Right ventricle myocardium inferior (tissue), 1 donor: ENCODE results near the gene LAMP5. TPM values are rescaled to one million over a fixed set of nuclear protein-coding genes. Genes with fewer than 3 reads are reported as not detected.

ENCODE experiments used
- ATAC-seq: fragments of 200-7000 bp; cut with Tn5 transposase; one replicate; pipeline ENCODE4 v1.9.1; 2020; ENCODE audit warnings: mild to moderate bottlenecking, moderate library complexity
- DNase-seq: peaks from one replicate; pipeline ENCODE4 v3.0.0; 2021; ENCODE audit errors: missing footprints
- intact Hi-C: fragments of 100-400 bp; cut with DNase I; formaldehyde crosslinking; loops from one replicate; pipeline ENCODE4 v1.11.0; 2022
- long read RNA-seq: library from polyadenylated mRNA; unstranded; transcript quantifications from one replicate; pipeline ENCODE4 v2.0.0, GENCODE V29; 2021
- total RNA-seq: library from RNA; stranded (reverse); fragmentation: NEBNext Ultra II Directional; extraction: Animal tissue kit (Norgen Biotek cat#: 25700); gene quantifications from one replicate; pipeline ENCODE4 v1.2.1, GENCODE V29; 2021
- donor health status: DM: no; HTN: yes; CAD: no; lungs with severe emphysema.

The LAMP5 gene, protein sequence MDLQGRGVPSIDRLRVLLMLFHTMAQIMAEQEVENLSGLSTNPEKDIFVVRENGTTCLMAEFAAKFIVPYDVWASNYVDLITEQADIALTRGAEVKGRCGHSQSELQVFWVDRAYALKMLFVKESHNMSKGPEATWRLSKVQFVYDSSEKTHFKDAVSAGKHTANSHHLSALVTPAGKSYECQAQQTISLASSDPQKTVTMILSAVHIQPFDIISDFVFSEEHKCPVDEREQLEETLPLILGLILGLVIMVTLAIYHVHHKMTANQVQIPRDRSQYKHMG
- not detected for total RNA-seq
- long read RNA-seq, partial matches to known transcripts: 0 of 1 reads
- long read RNA-seq, other reads (novel, unspliced or antisense): 0 of 1 reads

DNA sequence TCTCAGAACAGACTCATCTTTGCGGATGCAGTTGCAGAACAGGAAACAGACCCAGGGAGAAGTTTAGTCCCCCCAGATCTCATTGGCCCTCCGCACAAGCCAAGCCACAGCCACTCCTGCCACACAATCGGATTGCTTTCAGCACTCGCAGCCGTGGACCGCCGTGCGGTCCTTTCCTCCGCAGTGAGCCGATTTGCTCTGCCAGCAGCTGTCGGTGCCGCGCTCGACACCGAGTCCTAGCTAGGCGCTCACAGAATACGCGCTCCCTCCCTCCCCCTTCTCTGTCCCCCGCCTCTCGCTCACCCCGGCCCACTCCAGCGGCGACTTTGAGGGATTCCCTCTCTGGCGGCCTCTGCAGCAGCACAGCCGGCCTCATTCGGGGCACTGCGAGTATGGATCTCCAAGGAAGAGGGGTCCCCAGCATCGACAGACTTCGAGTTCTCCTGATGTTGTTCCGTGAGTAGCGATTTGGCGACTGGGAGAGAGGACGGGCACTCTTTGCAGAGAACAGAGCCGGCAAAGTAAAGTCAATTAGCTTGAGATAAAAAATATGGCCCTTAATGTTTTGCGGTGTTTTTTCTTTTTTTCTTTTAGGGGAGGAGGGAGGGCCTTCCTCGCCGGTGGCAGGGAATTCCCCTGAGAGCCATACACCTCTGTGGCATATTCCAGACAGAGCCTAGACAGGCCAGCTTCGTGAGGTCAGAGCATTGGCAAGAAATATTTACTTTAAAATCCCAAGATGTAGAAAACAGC, at the start of gene LAMP5:
LAMP5 (plus strand) TSS at position 130 of the 753 bp plus-strand sequence; CDS start at position 393, 263 bp downstream.
- no peak for DNase-seq
- intact Hi-C loops: no loop called here
- ATAC-seq: no peak

DNA sequence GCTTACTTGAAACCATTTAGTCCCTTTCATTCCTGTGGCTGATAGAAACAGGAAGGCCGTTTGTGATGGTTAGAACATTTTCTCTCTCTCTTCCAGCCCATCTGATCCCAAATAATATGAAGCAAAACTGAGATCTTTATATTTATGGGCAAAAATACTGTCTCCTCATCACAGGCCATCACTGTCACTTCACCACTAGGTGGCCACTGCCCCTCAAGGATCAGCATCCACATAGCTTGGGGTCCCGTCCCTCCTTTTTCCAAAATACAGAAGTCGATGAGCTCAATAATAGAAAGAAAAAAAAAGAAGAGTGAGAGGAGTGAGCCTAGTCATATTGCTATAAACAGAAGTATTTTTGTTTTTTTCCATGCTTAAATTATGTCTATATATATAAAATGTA, 46.4 kb upstream of the LAMP5 start:
- intact Hi-C loops: no loop called here
- ATAC-seq (no peak), DNase-seq (no peak)

DNA sequence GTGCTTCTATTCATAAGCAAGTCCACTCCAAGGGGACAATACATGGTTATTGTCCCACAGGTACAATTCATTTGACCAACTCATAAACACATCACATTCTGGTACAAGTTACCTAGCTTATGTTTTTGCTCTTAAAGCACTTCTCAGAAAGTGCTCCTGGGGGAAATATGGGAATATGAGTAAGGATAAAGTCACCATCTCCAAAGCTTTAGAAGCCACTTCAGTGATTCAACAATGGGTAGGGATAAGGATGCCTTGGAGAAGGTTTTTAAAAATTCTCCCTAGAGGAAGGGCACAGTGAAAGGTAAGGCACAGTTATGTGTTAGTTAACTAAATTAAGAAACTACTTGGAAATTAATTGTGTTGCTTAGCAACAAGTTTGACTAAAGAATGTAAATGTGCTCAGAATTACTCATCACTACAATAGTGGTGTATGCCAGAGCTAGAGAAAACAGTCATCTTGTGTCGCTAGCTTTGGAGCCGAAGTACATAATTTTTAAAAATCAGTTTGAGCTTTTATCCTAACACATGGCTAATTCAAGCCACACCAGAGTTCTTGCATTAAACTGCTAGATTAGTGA, 39.5 kb upstream of the LAMP5 start:
- DNase-seq (no peak), ATAC-seq (no peak)
- intact Hi-C loops: no loop called here

DNA sequence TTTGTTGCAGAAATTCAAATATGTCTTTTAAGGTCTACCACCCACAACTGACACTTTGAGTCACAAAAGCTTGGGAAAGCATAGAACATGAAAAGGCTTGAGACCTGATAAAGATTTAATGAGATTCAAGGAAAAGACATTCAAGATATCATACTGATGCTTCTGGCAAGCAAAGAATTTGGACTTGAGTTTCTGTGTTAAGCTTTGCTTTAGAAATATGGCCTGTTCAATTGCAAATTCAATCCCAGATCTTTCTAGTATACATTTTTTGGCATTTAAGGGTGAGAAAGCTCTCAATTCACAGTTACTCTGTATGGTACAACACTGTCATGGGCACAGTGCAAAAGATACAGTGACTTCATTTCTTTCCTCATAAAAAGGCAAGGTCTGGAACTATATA, 38.9 kb upstream of the LAMP5 start:
- intact Hi-C loops: no loop called here
- DNase-seq (no peak), ATAC-seq (no peak)

DNA sequence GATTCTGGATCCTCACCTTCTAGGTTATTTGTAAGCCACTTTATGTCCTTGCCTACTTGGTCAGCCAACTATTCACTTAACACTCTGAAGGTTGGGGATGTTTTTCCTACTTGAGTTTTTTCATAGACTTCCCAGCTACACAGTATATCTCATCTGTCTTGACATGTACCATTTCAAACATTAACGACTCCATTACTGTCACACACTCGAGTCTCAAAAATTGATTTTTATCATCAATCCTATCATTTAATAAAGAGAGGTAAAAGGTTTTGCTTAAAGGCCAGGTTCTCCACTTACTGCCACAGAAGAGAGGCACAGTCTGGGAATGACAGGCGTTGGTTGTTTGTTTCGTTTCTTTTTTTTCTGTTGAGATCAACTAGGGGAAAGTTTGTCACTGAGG, 38.2 kb upstream of the LAMP5 start:
- ATAC-seq (no peak), DNase-seq (no peak)
- intact Hi-C loops: no loop called here

DNA sequence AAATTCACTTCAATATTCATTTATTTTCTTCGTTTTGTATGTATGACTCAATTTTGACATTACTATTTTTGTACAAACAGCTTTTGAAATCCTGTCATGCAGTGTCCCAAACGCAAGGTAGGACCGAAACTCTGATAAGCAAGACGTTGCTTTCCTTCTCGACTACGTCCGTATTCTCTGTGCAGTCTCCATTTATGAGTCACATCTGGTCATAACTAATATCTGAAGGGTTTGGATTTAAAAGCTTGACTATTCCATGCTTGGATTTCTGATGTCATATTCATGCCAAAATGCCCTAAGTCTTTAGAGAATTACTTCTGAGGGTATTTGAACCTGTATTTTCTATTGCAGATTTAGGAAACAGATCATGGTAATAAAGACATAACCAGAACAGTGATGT, 37.8 kb upstream of the LAMP5 start:
- ATAC-seq (no peak), DNase-seq (no peak)
- intact Hi-C loops: no loop called here

DNA sequence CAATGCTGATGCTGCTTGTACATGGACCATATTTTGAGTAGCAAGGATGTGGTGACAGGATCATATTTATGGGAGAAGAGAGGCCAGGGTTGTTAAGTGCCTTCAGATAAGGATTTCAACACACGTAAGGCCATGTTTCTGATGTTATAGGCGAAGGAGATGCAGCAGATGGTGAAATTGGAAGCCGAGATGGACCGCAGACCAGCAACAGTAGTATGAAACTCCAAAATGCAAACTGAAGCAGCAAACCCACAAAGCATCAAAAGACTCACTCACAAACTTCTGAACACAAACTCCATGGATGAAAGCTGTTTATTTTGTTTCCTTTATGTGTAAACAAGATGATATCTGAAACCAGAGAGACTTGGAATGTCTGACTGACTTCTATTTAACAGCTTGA, 35.6 kb upstream of the LAMP5 start:
- intact Hi-C loops: no loop called here
- DNase-seq (no peak), ATAC-seq (no peak)

DNA sequence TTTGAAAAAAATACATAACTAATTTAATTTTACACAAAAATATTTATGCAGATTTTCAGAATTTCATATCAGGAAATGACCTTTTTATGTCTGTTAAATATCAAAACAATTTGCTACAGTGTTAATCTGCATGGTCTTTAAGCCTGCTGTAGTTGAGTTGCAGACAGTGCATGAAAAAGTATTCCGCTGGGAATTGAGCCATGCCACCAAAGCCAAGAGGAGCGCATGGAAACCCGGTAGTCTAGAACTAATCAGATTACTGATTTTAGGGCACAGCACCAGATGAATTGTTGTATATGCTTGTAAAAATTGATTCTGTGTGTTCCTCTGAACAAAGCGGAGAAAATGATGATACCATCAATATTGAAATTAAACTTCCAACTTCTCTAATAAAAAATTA, 34.3 kb upstream of the LAMP5 start:
- intact Hi-C loops: loop anchor here (10.0 kb wide), 1 partner anchor 75 kb away; no protein-coding TSS in a partner anchor
- ATAC-seq: no peak
- DNase-seq: no peak

DNA sequence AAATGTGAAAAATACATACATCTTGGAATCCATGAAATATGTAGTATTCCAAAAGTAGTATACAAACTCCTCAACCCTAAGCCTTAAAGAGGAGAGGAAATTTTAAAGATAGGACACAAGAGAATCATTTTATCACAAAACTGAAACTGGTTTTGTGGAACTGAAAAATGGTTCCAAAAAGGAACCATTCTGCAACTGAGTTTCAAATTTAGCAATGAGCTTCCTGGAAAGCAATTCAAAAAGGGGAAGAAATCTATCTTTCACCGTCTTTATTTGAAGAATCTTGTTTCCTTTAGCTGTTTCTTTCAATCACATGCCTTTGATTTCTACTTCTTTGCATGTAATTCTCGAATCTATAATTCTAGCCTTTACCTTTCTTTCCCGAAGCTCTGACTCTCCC, 32.2 kb upstream of the LAMP5 start:
- intact Hi-C loops: loop anchor here (10.0 kb wide), 1 partner anchor 77 kb away; no protein-coding TSS in a partner anchor
- ATAC-seq: no peak
- no peak for DNase-seq

DNA sequence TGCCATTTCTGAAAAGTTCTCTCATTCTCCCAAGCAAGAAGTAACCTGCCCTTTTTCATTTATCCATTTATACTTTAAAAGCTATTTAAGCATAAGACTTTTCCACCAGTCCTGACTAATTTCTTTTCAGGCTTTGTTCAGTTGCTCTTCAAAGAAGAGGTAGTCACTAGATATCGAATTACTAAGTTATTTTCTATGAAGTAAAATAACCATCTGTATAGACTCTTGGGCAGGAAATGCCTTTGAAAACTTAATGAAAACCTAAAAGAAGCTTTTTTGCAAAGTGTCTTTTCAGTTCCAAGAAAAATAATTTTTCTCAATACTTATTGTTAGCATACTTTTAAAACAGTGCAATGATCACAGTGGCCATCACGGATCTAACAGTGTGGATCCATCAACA, 31.3 kb upstream of the LAMP5 start:
- DNase-seq (no peak), ATAC-seq (no peak)
- intact Hi-C loops: loop anchor here (10.0 kb wide), 1 partner anchor 78 kb away; no protein-coding TSS in a partner anchor

DNA sequence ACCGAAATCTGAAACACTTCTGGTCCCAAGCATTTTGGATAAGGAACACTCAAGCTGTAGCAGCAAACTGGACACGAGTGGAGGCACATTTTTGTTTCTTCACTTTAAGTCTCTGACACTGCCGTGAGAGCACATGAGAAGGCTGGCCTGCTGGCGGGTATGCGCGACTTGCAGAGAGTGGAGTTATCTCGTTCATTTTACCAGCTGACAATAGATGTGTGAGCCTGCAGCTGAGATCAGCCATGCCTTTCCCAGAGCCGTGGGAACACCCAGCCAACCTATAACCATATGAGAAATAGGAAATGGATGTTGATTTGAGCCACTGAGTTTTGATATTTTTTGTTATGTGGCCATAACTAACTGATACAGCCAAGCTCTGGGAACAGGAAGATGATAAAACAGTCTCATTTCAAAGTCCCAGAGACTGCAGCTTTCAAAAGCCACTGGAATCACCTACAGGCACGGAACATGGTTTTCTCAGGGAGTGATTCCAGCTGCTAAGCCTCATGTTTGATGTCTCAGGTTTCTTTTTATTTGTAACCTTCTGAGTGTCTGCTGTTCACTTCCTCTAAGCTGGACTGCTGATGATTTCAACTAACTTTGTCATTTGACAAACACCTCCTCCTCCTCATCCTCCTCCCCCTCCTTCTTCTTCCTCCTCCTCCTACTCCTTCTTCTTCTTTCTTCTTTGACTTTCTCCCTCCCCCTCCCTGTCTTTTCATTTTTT, 28.6 kb upstream of the LAMP5 start:
- intact Hi-C loops: loop anchor here (10.0 kb wide), 1 partner anchor 81 kb away; no protein-coding TSS in a partner anchor
- DNase-seq: no peak
- ATAC-seq: no peak

DNA sequence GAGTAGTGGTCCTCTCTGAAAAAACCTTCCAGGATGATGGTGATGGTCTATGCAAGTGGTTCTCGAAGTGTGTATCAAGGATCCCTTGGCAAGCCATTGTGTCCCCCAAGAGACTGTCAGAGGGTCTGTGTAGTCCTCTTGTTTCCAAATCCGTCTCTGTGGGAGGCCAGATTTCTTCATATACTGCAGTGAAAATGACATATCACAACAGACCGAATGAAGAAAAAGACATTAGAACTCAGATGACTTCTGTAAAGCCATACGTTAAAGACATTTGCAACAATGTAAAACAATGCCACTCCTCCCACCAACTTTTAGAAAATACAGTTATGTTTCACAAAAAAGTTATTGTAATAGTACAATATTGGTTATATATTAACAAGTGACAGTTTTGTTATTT, 27.2 kb upstream of the LAMP5 start:
- no peak for ATAC-seq
- DNase-seq: no peak
- intact Hi-C loops: loop anchor here (10.0 kb wide), 1 partner anchor 82 kb away; no protein-coding TSS in a partner anchor

DNA sequence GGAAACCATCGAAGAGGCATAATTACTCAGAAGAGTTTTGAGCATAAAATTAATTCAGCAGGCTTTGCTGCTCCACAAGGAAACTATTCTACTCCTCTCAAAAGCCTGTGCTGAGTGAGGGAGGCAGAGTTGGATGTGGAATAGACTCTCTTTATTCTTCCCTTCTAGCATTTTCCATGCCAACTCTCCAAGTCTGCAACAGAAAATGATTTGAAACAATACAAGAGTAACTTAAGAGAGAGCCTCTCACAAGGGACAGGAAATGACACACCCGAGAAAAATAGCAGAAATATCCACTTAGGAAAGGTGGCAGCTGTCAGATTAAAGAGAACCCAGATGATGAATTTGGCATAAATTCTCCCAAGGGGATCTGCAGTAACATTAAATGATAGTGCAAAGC, 26.3 kb upstream of the LAMP5 start:
- DNase-seq (no peak), ATAC-seq (no peak)
- intact Hi-C loops: loop anchor here (10.0 kb wide), 1 partner anchor 83 kb away; no protein-coding TSS in a partner anchor

DNA sequence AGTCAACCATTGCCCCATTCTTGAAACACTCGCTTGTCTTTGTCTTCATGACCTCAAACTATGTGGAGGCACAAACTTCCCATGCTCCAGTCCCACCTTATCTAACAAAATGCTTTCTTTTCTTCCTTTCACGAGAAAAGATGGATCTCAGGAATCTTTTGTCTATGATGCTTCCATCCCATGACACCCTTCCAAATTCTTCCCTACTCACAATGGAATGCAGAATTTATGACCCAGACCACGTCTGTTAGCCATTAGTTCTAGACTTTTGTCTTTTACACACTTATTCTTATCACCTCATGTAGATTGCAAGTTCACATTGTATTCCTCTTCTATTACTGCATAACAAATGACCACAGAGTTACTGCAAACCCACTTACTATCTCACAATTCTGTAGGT, 24.2 kb upstream of the LAMP5 start:
- intact Hi-C loops: no loop called here
- ATAC-seq (no peak), DNase-seq (no peak)

DNA sequence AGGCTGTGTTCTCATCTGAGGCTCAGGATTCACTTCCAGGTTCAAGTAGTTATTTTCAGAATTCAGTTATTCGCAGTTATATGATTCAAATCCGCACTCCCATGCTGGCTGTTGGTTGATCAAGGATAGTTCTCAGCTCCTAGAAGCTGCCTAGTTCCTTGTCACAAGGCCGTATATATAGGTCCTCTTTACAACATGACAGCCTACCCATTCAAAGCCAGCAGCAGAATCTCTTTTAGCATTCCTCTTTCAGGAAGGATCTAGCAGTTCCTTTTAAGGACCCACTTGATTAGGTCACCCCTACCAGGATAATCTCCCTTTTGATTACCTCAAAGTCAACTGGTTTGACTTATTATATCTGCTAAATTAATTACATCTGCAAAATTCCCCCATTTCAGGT, 23.8 kb upstream of the LAMP5 start:
- DNase-seq (no peak), ATAC-seq (no peak)
- intact Hi-C loops: no loop called here

DNA sequence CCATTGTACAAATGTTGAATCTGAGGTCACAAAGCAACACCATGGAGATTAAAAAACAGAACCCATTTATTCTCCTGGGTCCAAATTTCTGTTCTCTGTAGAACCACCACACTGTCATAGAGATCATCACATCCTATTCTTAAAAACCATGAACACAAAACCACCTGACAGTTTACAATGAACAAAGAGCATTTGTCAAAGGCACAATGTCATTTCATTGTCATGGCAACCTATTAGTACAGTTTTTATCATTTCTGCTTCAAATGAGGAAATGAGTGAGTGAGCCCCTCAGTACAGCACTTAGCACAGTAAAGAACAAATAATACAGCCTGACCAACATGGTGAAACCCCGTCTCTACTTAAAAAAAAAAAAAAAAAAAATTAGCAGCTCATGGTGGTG, 23.1 kb upstream of the LAMP5 start:
- intact Hi-C loops: no loop called here
- no peak for ATAC-seq
- DNase-seq: no peak

DNA sequence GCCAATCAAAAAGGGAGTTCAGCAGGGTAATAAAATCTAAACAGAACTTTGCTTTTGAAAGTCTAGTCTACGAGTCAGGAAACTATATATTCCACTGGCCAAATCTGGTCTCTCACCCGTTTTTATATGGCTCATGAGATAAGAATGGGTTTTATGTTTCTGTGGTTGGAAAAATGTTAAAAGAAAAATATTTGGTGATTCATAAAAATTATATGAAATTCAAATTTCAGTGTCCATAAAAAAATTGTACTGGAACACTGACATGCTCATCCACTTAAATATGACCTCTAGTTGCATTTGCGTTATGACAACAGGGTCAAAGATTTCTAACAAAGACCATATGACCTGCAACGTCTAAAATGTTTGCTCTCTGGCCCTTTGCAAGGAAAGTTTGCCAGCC, 22.3 kb upstream of the LAMP5 start:
- intact Hi-C loops: no loop called here
- ATAC-seq (no peak), DNase-seq (no peak)

DNA sequence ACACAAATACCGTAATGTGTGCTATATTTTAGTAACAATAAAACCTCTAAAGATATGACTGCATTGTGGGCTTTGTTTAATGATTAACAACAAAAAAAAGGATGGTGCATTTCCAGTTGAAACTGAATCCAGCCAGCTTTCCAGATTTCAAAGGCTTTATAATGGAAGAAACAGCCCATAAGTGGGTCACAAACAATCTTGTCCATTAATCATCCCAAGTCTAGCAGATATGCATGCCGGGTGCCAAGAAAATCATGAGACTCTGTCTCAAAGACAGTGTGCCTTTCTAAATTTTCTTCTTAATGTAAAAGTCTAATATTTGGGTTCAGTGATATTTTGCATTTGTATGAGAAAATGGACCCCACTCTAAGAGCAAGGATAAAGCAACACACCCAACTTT, 20.6 kb upstream of the LAMP5 start:
- intact Hi-C loops: no loop called here
- no peak for ATAC-seq

DNA sequence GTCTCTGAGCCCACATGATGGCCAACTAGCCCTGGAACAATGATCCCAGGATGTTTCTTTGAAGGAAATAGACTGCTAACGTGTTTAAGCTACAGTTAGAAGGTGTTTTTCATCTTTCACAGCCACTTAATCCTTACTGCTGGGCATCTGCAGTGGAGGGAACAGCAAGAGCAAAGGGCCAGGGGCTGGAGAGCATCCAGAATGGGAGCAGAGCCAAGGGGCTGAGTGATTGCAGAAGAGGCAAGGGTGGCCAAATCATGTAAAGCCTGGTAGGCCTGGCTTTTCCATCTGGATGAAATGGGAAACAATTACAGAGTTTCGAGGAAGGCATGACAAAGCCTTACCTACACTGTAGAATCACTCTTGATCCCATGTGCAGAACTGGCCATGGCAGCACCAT, 18.7 kb upstream of the LAMP5 start:
- DNase-seq (no peak), ATAC-seq (no peak)
- intact Hi-C loops: no loop called here

More for the DNA sequence above, 20.6 kb upstream of the LAMP5 start:
- DNase-seq: no peak
